Sigmoid colon (tissue), 7 donors: ENCODE data around the gene RAPGEF5. TPM values are rescaled to one million over a fixed set of nuclear protein-coding genes. Genes with fewer than 3 reads are reported as not detected.

Experiments used
- DNase-seq: peaks from one replicate; pipeline ENCODE4 v3.0.0-alpha.2; 2019
- H3K27ac ChIP-seq, 4 donors: fragments of 200-600 bp; sonication (generic); one replicate each; pipeline ENCODE4 v1.5.1; 2016 to 2019; ENCODE audit warnings: mild to moderate bottlenecking in 1 of 4
- H3K27me3 ChIP-seq, 3 donors: fragments of 200-600 bp; sonication (generic); one replicate each; pipeline ENCODE4 v1.5.1; 2019; ENCODE audit warnings: mild to moderate bottlenecking in 1 of 3
- H3K36me3 ChIP-seq, 4 donors: fragments of 200-600 bp; sonication (generic); one replicate each; pipeline ENCODE4 v1.5.1; 2016 to 2019
- H3K4me1 ChIP-seq, 4 donors: fragments of 200-600 bp; sonication (generic); one replicate each; pipeline ENCODE4 v1.5.1; 2017 to 2019
- H3K4me3 ChIP-seq, 4 donors: fragments of 200-600 bp; sonication (generic); one replicate each; pipeline ENCODE4 v1.5.1; 2017 to 2019; ENCODE audit warnings: mild to moderate bottlenecking in 2 of 4, moderate library complexity in 1 of 4
- H3K9me3 ChIP-seq, 4 donors: fragments of 200-600 bp in 3 of 4; sonication (generic) in 3 of 4; one replicate each; pipeline versions ENCODE4 v1.5.1 to v1.6.1; 2013 to 2019
- EP300 ChIP-seq, 4 donors: sonication (generic); formaldehyde crosslinking; IDR thresholded peaks; one replicate each; pipeline ENCODE4 v1.6.1; 2017; ENCODE audit warnings: antibody characterized with exemption in 4 of 4
- POLR2A ChIP-seq, 2 donors: fragments of 450-650 bp; IDR thresholded peaks; one replicate each; pipeline ENCODE4 v1.6.1; 2016; ENCODE audit warnings: antibody characterized with exemption in 2 of 2, mild to moderate bottlenecking in 2 of 2, moderate library complexity in 2 of 2
- POLR2AphosphoS5 ChIP-seq, 4 donors: sonication (generic); formaldehyde crosslinking; IDR thresholded peaks; one replicate each; pipeline ENCODE4 v1.6.1; 2017; ENCODE audit warnings: antibody characterized with exemption in 4 of 4
- WGBS, 2 donors: extraction: QIAGEN DNeasy Blood & Tissue Kit; methylation state at CpG; one replicate each; pipeline ENCODE4 v1.1.7; 2013; 5-methylcytosine and 5-hydroxymethylcytosine counted together
- intact Hi-C: fragments of 100-400 bp; cut with DNase I; formaldehyde crosslinking; loops from one replicate; pipeline ENCODE4 v1.15.1; 2023
- polyA plus RNA-seq, 3 donors: library from polyadenylated mRNA; stranded (reverse); fragments of 200-250 nt; gene quantifications; one replicate each; pipeline ENCODE4 v1.2.3, GENCODE V29; 2013
- total RNA-seq, 4 donors: library from RNA; depleted of rRNA; stranded (reverse); fragments of >200 nt; gene quantifications; one replicate each; pipeline ENCODE4 v1.1.0, GENCODE V29; 2016
- TF ChIP-seq, protein P1 (sequence below), 4 experiments: fragments of 450-650 bp in 3 of 4; fragments of 200-600 bp in 1 of 4; IDR thresholded peaks; one replicate each; pipeline ENCODE4 v1.5.1; 2016 to 2019; ENCODE audit warnings: antibody characterized with exemption in 4 of 4, mild to moderate bottlenecking in 3 of 4, moderate library complexity in 2 of 4
- donor health status: healthy with polysubstance abuse.
- donor health status: Bipolar disorder and iron deficiency.
- donor health status: healthy.

RAPGEF5 gene
- total and polyA plus RNA-seq, 7 donors = 6.0 to 17.9 (median 12.6) TPM

- Histone ChIP-seq H3K27ac (no peak overlapping the region), H3K4me1 (no peaks in the 10 kb centered on the region), H3K36me3 (no peaks in the 10 kb centered on the region), H3K4me3 (no peak overlapping the region), H3K9me3 (no peaks in the 10 kb centered on the region), H3K27me3 (no peaks in the 10 kb centered on the region)
- DNase-seq = no peak
- 72 to 77% methylated on average over 7 of the region's 7 CpGs for WGBS, 2 donors
- intact Hi-C loops = no loop called here
- TF ChIP-seq POLR2AphosphoS5 (IDR thresholded peaks at IDR 0.05) = no peak
- TF ChIP-seq POLR2A (IDR thresholded peaks at IDR 0.05) = no peak
- TF ChIP-seq, protein P1, sequence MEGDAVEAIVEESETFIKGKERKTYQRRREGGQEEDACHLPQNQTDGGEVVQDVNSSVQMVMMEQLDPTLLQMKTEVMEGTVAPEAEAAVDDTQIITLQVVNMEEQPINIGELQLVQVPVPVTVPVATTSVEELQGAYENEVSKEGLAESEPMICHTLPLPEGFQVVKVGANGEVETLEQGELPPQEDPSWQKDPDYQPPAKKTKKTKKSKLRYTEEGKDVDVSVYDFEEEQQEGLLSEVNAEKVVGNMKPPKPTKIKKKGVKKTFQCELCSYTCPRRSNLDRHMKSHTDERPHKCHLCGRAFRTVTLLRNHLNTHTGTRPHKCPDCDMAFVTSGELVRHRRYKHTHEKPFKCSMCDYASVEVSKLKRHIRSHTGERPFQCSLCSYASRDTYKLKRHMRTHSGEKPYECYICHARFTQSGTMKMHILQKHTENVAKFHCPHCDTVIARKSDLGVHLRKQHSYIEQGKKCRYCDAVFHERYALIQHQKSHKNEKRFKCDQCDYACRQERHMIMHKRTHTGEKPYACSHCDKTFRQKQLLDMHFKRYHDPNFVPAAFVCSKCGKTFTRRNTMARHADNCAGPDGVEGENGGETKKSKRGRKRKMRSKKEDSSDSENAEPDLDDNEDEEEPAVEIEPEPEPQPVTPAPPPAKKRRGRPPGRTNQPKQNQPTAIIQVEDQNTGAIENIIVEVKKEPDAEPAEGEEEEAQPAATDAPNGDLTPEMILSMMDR (IDR thresholded peaks at IDR 0.05) = no peak
- no peak for TF ChIP-seq EP300 (IDR thresholded peaks at IDR 0.05)
Observed at GRCh38 chr7:22319424-22320403, 37.2 kb downstream of the RAPGEF5 start.

- Histone ChIP-seq H3K4me1 (no peaks in the 10 kb centered on the region), H3K36me3 (no peaks in the 10 kb centered on the region), H3K27ac (no peak overlapping the region), H3K9me3 (no peaks in the 10 kb centered on the region), H3K27me3 (no peaks in the 10 kb centered on the region), H3K4me3 (no peak overlapping the region)
- WGBS, 2 donors = 87 to 91% methylated on average over 4 of the region's 4 CpGs
- intact Hi-C loops = no loop called here
- DNase-seq = no peak
- no peak for TF ChIP-seq POLR2A (IDR thresholded peaks at IDR 0.05)
- TF ChIP-seq, protein P1 (IDR thresholded peaks at IDR 0.05) = no peak
- no peak for TF ChIP-seq EP300 (IDR thresholded peaks at IDR 0.05)
- TF ChIP-seq POLR2AphosphoS5 (IDR thresholded peaks at IDR 0.05) = no peak
Observed at GRCh38 chr7:22318376-22318775, 38.6 kb downstream of the RAPGEF5 start.

GRCh38 chr7:22317632-22318031 lies 39.3 kb downstream of the RAPGEF5 start:
- DNase-seq = no peak
- Histone ChIP-seq H3K4me1 (no peaks in the 10 kb centered on the region), H3K27ac (no peak overlapping the region), H3K36me3 (no peaks in the 10 kb centered on the region), H3K4me3 (no peak overlapping the region), H3K27me3 (no peaks in the 10 kb centered on the region), H3K9me3 (no peaks in the 10 kb centered on the region)
- no peak for TF ChIP-seq POLR2AphosphoS5 (IDR thresholded peaks at IDR 0.05)
- no peak for TF ChIP-seq POLR2A (IDR thresholded peaks at IDR 0.05)
- TF ChIP-seq, protein P1 (IDR thresholded peaks at IDR 0.05) = no peak
- no peak for TF ChIP-seq EP300 (IDR thresholded peaks at IDR 0.05)
- intact Hi-C loops = no loop called here
- WGBS, 2 donors = 94 to 95% methylated on average over 4 of the region's 4 CpGs

DNA sequence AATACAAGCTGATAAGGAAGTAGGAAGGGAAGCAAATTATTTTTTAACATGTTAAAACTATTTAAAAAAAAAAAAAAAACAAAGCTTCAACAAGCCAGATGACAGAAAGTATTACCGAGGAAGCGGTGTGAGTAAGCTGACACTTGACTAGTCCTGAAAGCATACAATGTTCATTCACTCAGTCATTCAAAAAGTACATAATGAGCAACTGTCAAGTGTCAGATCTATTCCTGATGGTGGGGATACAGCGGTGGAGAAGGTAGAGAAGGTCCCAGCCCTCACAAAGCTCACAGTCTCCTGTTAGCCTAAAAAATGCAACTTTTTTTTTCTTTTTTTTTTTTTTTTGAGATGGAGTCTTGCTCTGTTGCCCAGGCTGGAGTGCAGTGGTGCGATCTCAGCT lies 40.0 kb downstream of the RAPGEF5 start:
- no peaks in the 10 kb centered on the region for H3K9me3 ChIP-seq
- H3K4me3 ChIP-seq = no peak overlapping the region
- H3K27ac ChIP-seq = no peak overlapping the region
- no peak for TF ChIP-seq POLR2AphosphoS5 (IDR thresholded peaks at IDR 0.05)
- no peak for TF ChIP-seq POLR2A (IDR thresholded peaks at IDR 0.05)
- TF ChIP-seq EP300 (IDR thresholded peaks at IDR 0.05) = no peak
- TF ChIP-seq, protein P1 (IDR thresholded peaks at IDR 0.05) = no peak
- 94 to 99% methylated on average over 4 of the region's 4 CpGs for whole genome bisulfite sequencing, 2 donors
- intact Hi-C loops = no loop called here
- DNase-seq = no peak
- no peaks in the 10 kb centered on the region for H3K4me1 ChIP-seq
- no peaks in the 10 kb centered on the region for H3K27me3 ChIP-seq
- H3K36me3 ChIP-seq = no peaks in the 10 kb centered on the region
